Measurements from ENCODE around the gene PDGFD.

The PDGFD gene

DNA sequence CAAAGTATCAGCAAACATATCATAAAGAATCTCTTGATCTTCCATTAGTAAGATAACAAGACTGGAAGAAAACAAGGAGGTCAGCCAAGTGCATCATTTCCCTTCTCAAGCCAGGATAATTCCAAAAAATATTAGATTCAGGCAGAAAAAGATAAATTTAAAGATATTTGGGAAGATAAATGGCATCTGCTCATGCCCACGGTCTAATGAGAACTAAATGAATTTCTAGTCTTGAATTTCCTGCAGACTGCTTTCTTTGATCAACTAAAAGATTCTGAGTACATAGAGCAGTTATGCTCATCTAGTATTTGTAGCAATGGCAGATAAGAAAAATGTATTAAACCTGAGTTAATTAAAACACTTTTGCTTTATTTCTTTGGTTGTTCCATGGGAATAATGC is 96.4 kb downstream of the PDGFD start:
- in situ Hi-C loops (cut with HindIII; ENCODE audit: low sequenced_read_pairs): no loop called here
- TF ChIP-seq CTCF (IDR thresholded peaks at IDR 0.05; ENCODE audit: low read depth, low read length, missing control alignments): no peak
- H3K4me3 ChIP-seq (ENCODE audit: low read depth, low read length): no peak overlapping the region
- DNase-seq (ENCODE audit: low read depth): no peak

GRCh38 chr11:104064034-104064630 is 99.8 kb downstream of the PDGFD start:
- DNase-seq (ENCODE audit: low read depth): no peak
- TF ChIP-seq CTCF (IDR thresholded peaks at IDR 0.05; ENCODE audit: low read depth, low read length, missing control alignments): no peak
- in situ Hi-C loops (cut with HindIII; ENCODE audit: low sequenced_read_pairs): no loop called here
- no peak overlapping the region for H3K4me3 ChIP-seq (ENCODE audit: low read depth, low read length)

- TF ChIP-seq CTCF (IDR thresholded peaks at IDR 0.05; ENCODE audit: low read depth, low read length, missing control alignments): no peak
- no peak for DNase-seq (ENCODE audit: low read depth)
- no peak overlapping the region for H3K4me3 ChIP-seq (ENCODE audit: low read depth, low read length)
- in situ Hi-C loops (cut with HindIII; ENCODE audit: low sequenced_read_pairs): no loop called here
These were observed 102.0 kb downstream of the PDGFD start for GRCh38 chr11:104061853-104062521.

DNA sequence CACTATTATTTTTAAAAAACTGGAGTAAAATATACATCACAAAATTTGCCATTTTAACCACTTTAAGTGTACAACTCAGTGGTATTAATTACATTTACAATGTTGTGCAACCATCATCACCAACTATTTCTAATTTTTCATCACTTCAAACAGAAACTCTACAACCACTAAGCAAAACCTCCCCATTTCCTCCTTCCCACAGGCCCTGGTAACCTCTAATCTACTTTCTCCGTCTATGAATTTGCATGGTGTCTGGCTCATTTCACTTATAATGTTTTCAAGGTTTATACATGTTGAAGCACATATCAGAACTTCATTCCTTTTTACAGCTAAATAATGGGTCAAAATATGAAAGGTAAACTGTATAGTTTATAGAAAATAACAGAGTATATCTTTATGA is 103.1 kb downstream of the PDGFD start:
- in situ Hi-C loops (cut with HindIII; ENCODE audit: low sequenced_read_pairs): no loop called here
- TF ChIP-seq CTCF (IDR thresholded peaks at IDR 0.05; ENCODE audit: low read depth, low read length, missing control alignments): no peak
- no peak overlapping the region for H3K4me3 ChIP-seq (ENCODE audit: low read depth, low read length)
- DNase-seq (ENCODE audit: low read depth): no peak

DNA sequence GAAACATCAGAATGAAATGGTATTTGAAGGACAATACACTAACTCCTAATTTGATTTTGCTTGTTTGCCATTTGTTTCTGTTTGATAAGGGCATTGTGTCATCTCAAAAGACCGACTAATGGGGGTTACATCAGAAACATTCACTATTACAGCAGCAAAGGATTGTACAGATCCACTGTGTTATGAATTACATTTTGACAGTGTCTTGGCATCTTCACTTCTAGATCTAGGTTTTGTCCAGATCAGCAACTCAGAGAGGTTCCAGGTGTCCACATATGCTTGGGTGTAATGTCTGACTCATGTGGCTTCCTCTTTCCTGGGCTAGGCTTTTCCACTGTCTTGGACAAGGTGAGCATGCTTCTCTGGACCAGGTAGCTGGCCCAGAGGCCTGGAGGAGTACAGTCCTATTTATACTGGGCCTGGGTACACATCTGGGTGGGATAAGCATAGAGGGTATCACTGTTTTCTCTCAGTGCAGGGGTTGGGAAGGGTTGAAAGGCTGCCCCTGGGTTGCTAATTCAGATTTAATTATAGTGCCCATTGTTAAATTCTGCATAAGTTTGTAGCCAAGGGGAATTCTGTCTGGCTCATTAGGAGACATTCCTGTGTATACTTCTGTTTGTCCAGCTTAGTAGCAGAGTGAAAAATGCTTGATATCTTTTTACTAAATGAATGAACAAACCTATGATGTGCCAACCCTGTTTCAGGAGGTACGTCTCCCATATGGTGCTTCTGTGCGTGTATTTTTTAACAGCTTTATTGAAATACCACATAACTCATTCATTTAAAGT is 103.7 kb downstream of the PDGFD start:
- H3K4me3 ChIP-seq (ENCODE audit: low read depth, low read length): no peak overlapping the region
- in situ Hi-C loops (cut with HindIII; ENCODE audit: low sequenced_read_pairs): no loop called here
- no peak for TF ChIP-seq CTCF (IDR thresholded peaks at IDR 0.05; ENCODE audit: low read depth, low read length, missing control alignments)
- DNase-seq (ENCODE audit: low read depth): no peak

DNA sequence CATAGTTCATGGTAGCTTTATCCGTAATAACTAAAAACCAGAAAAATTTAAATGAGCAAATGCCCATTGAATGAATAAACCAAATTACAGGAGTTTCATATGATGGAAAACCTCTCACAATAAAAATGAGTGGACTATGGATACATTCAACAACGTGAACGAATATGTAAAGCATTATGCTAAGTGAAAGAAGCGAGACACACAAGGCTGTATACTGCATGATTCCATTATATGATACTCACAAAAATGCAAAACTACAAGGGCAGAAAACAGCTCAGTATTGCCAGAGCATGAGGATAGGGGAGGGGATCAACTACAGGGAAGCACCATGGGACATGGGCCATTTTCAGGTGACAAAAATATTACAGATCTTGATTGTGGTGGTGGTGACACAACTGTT is 105.3 kb downstream of the PDGFD start:
- no peak overlapping the region for H3K4me3 ChIP-seq (ENCODE audit: low read depth, low read length)
- DNase-seq (ENCODE audit: low read depth): no peak
- no peak for TF ChIP-seq CTCF (IDR thresholded peaks at IDR 0.05; ENCODE audit: low read depth, low read length, missing control alignments)
- in situ Hi-C loops (cut with HindIII; ENCODE audit: low sequenced_read_pairs): no loop called here

Data from astrocyte of the cerebellum (primary cell).